K562 (cell line): ENCODE data around the gene PRKCQ. TPM values are rescaled to one million over a fixed set of nuclear protein-coding genes. Genes with fewer than 3 reads are reported as not detected.

Experiments used
- ARID1B ChIP-seq: fragments of 450-650 bp; IDR thresholded peaks from 2 replicates; pipeline ENCODE4 v1.6.1; 2016; ENCODE audit warnings: antibody characterized with exemption, mild to moderate bottlenecking, inconsistent platforms
- E2F5 ChIP-seq: sonication (generic); formaldehyde crosslinking; IDR thresholded peaks from 2 replicates; pipeline ENCODE4 v1.8.0; 2022; ENCODE audit warnings: mild to moderate bottlenecking, missing genetic modification reagents
- GTF3C2 ChIP-seq: IDR thresholded peaks from 3 replicates; pipeline ENCODE4 v1.6.1; 2011; ENCODE audit warnings: borderline replicate concordance, mild to moderate bottlenecking, moderate library complexity; ENCODE audit not compliant: insufficient read length; ENCODE audit errors: extremely low read depth
- HOMEZ ChIP-seq: fragments of 250-450 bp; sonication (Bioruptor Pico); IDR thresholded peaks from 2 replicates; pipeline ENCODE4 v1.4.0; 2020; ENCODE audit warnings: mild to moderate bottlenecking, moderate library complexity
- MAFG ChIP-seq: fragments of 450-650 bp; conservative IDR thresholded peaks from 2 replicates; pipeline ENCODE4 v1.6.1; 2016; ENCODE audit warnings: missing genetic modification characterization, missing compliant biosample characterization
- MBD1 ChIP-seq: fragments of 250-450 bp; sonication (Bioruptor Pico); IDR thresholded peaks from 2 replicates; pipeline ENCODE4 v1.8.0; 2022; ENCODE audit warnings: inconsistent platforms
- NFRKB ChIP-seq: fragments of 450-650 bp; IDR thresholded peaks from 2 replicates; pipeline ENCODE4 v1.6.1; 2016; ENCODE audit warnings: low read depth
- SREBF1 ChIP-seq: fragments of 150-350 bp; IDR thresholded peaks from 2 replicates; pipeline ENCODE4 v1.6.1; 2014; ENCODE audit warnings: antibody characterized with exemption, low read depth, low read length, borderline replicate concordance
- SRF ChIP-seq, 2 experiments: fragments of 250-450, 450-650 bp in 1 of 2; sonication (Bioruptor Pico) in 1 of 2; sonication (generic) in 1 of 2; formaldehyde crosslinking; IDR thresholded peaks; 2 replicates each; pipeline versions ENCODE4 v1.5.0 to v1.5.1; 2020 to 2022; ENCODE audit warnings: mild to moderate bottlenecking in 1 of 2, missing genetic modification reagents in 1 of 2
- SRSF1 ChIP-seq: fragments of 200-400 bp; formaldehyde crosslinking; IDR thresholded peaks from 2 replicates; pipeline ENCODE4 v1.6.1; 2017; ENCODE audit warnings: mild to moderate bottlenecking, low read depth, low read length, moderate library complexity
- SRSF3 ChIP-seq: fragments of 200-400 bp; formaldehyde crosslinking; IDR thresholded peaks from 2 replicates; pipeline ENCODE4 v1.6.1; 2016; ENCODE audit warnings: mild to moderate bottlenecking, low read length, moderate library complexity; ENCODE audit not compliant: insufficient read depth
- TAL1 ChIP-seq: fragments of 450-650 bp; IDR thresholded peaks from 2 replicates; pipeline ENCODE4 v1.6.1; 2016; ENCODE audit warnings: mild to moderate bottlenecking
- TOE1 ChIP-seq, 2 experiments: fragments of 450-650 bp in 1 of 2; sonication (generic) in 1 of 2; formaldehyde crosslinking in 1 of 2; IDR thresholded peaks; 2 replicates each; pipeline versions ENCODE4 v1.7.1 to v1.8.0; 2016 to 2022; ENCODE audit warnings: borderline replicate concordance in 2 of 2, mild to moderate bottlenecking in 2 of 2, antibody characterized with exemption in 1 of 2, inconsistent platforms in 1 of 2, low read depth in 1 of 2, missing genetic modification reagents in 1 of 2, moderate library complexity in 1 of 2
- ZBTB9 ChIP-seq: fragments of 450-650 bp; formaldehyde crosslinking; IDR thresholded peaks from 2 replicates; pipeline ENCODE4 v1.4.0; 2020; ENCODE audit warnings: mild to moderate bottlenecking, moderate library complexity
- ZNF12 ChIP-seq: sonication (generic); formaldehyde crosslinking; IDR thresholded peaks from 2 replicates; pipeline ENCODE4 v1.4.0; 2020; ENCODE audit warnings: mild to moderate bottlenecking, missing genetic modification reagents
- ZNF232 ChIP-seq: sonication (generic); formaldehyde crosslinking; IDR thresholded peaks from 2 replicates; pipeline ENCODE4 v1.8.0; 2022; ENCODE audit warnings: mild to moderate bottlenecking, missing genetic modification reagents
- polyA plus RNA-seq, 8 experiments: library from polyadenylated mRNA; depleted of rRNA in 4 of 8; stranded (reverse) in 5 of 8; unstranded in 3 of 8; fragments of >200 nt; fragmentation: Nextera tagmentation in 2 of 8; fragmentation: Illumina TruSeq in 1 of 8; extraction: Ambion mirVana in 2 of 8; extraction: Trizol in 1 of 8; gene quantifications; 2 replicates each; pipeline versions ENCODE4 v1.2.1 to v1.2.3, GENCODE V29; 2011 to 2014; ENCODE audit warnings: inconsistent platforms in 1 of 8, missing spikeins in 1 of 8
- total RNA-seq, 7 experiments: library from RNA; depleted of rRNA in 6 of 7; stranded (reverse); fragments of >200 nt in 6 of 7; fragmentation: Illumina TruSeq in 2 of 7; extraction: Trizol in 2 of 7; gene quantifications; 2 replicates each; pipeline versions ENCODE4 v1.2.1 to v1.2.3, GENCODE V29; 2011 to 2021; ENCODE audit warnings: low replicate concordance in 1 of 7

PRKCQ gene
- total and polyA plus RNA-seq, 9 of the 15 experiments (the other 6 are each of a cell fraction or from before 2014, with no cell fraction given), result 4.4 to 23.3 (median 14.6) TPM

- TF ChIP-seq ZNF232 (no peak), MAFG (tag) (no peak), ARID1B (peak; percentile 86), ZNF12 (CRISPR knock-in tag) (no peak), SRF (CRISPR knock-in tag; IDR thresholded peaks at IDR 0.05) (no peak), TOE1 (IDR thresholded peaks at IDR 0.05; ENCODE audit: borderline replicate concordance) (no peak), TOE1 (CRISPR knock-in tag; IDR thresholded peaks at IDR 0.05; ENCODE audit: borderline replicate concordance, low read depth) (no peak), SREBF1 (no peak), SRSF1 (no peak), HOMEZ (no peak), SRSF3 (no peak), GTF3C2 (no peak), NFRKB (no peak), MBD1 (CRISPR knock-in tag) (no peak), ZBTB9 (no peak), E2F5 (CRISPR knock-in tag) (no peak), TAL1 (peak; percentile 75)
Measured at GRCh38 chr10:6514844-6515780, 65.0 kb downstream of the PRKCQ start (continued).
